T-cell (primary cell): ENCODE data around the gene SERPINA1. TPM values are rescaled to one million over a fixed set of nuclear protein-coding genes. Genes with fewer than 3 reads are reported as not detected.
"Not testable (repeated sequence)": the region's sequence is repeated elsewhere in the genome, so short reads cannot be mapped to it uniquely, and the experiment has no call there.

ENCODE experiments used
- ATAC-seq, 4 experiments: fragments of 200-7000 bp in 3 of 4; fragments of 150-1000 bp in 1 of 4; cut with Tn5 transposase; replicated peaks in 1 of 4; 1 replicate in 3 of 4; 2 replicates in 1 of 4; pipeline ENCODE4 v1.10.0; 2021; ENCODE audit warnings: moderate library complexity in 3 of 4, mild to moderate bottlenecking in 2 of 4, moderate number of reproducible peaks in 1 of 4
- CTCF ChIA-PET, 2 donors: fragments of 300-600 bp; sonication (Branson Sonifier 250); formaldehyde crosslinking; loops; one replicate each; lab custom pipeline; 2022; ENCODE audit warnings: antibody characterized with exemption in 2 of 2; lab: Charles Lee
- POLR2A ChIA-PET, 2 donors: fragments of 300-600 bp; sonication (Branson Sonifier 250); formaldehyde crosslinking; loops; one replicate each; lab custom pipeline; 2022; ENCODE audit warnings: antibody characterized with exemption in 2 of 2; lab: Charles Lee
- DNase-seq, 35 experiments: peaks; one replicate each; pipeline versions ENCODE4 v3.0.0 to v3.0.0-alpha.2; 2013 to 2023
- H3K27ac ChIP-seq: one replicate; pipeline ENCODE4 v1.5.1; 2013; ENCODE audit warnings: low read length
- H3K27me3 ChIP-seq, 2 experiments: replicated peaks in 1 of 2; 1 replicate in 1 of 2; 2 replicates in 1 of 2; pipeline versions ENCODE4 v1.6.1 to v1.7.0; 2013; ENCODE audit warnings: low read length in 1 of 2, mixed read lengths in 1 of 2; ENCODE audit not compliant: control insufficient read depth in 2 of 2, insufficient read depth in 2 of 2; ENCODE audit errors: extremely low read depth in 1 of 2
- H3K36me3 ChIP-seq, 2 donors: 1 replicate in 1 of 2; 2 replicates in 1 of 2; pipeline versions ENCODE4 v1.6.1 to v1.7.0; 2013; ENCODE audit warnings: low read length in 1 of 2; ENCODE audit not compliant: control insufficient read depth in 2 of 2, insufficient read depth in 1 of 2; ENCODE audit errors: extremely low read depth in 1 of 2
- H3K4me1 ChIP-seq, 2 experiments: 1 replicate in 1 of 2; 2 replicates in 1 of 2; pipeline versions ENCODE4 v1.6.1 to v1.7.0; 2013; ENCODE audit warnings: low read length in 2 of 2, mixed read lengths in 1 of 2; ENCODE audit not compliant: insufficient read depth in 2 of 2, control insufficient read depth in 1 of 2; ENCODE audit errors: extremely low read depth in 1 of 2
- H3K4me3 ChIP-seq, 2 donors: 1 replicate in 1 of 2; 2 replicates in 1 of 2; pipeline versions ENCODE4 v1.5.1 to v1.7.0; 2013; ENCODE audit warnings: mild to moderate bottlenecking in 2 of 2, low read length in 1 of 2, moderate library complexity in 1 of 2; ENCODE audit not compliant: control insufficient read depth in 1 of 2; ENCODE audit errors: extremely low read depth in 1 of 2
- H3K9me3 ChIP-seq: 2 replicates; pipeline ENCODE4 v1.7.0; 2013
- H3K27ac Mint-ChIP-seq, 2 donors: one replicate each; pipeline ENCODE4 v1.8.0; 2020 to 2021; ENCODE audit warnings: mild to moderate bottlenecking in 2 of 2, mixed read lengths in 2 of 2
- H3K27me3 Mint-ChIP-seq, 2 donors: one replicate each; pipeline ENCODE4 v1.8.0; 2021 to 2022; ENCODE audit warnings: mixed read lengths in 2 of 2
- H3K36me3 Mint-ChIP-seq: one replicate; pipeline ENCODE4 v1.8.0; 2021; ENCODE audit warnings: mixed read lengths
- H3K4me1 Mint-ChIP-seq, 3 donors: one replicate each; pipeline ENCODE4 v1.8.0; 2020 to 2022; ENCODE audit warnings: mixed read lengths in 3 of 3, mild to moderate bottlenecking in 1 of 3
- H3K4me3 Mint-ChIP-seq, 3 donors: one replicate each; pipeline ENCODE4 v1.8.0; 2020 to 2022; ENCODE audit warnings: mild to moderate bottlenecking in 3 of 3, mixed read lengths in 3 of 3, moderate library complexity in 3 of 3
- H3K9me3 Mint-ChIP-seq, 3 donors: one replicate each; pipeline ENCODE4 v1.8.0; 2020 to 2022; ENCODE audit warnings: mixed read lengths in 3 of 3
- WGBS: methylation state at CpG from one replicate; pipeline ENCODE4 v1.1.5; 2013; ENCODE audit warnings: missing lambda C conversion rate; ENCODE audit not compliant: insufficient coverage; 5-methylcytosine and 5-hydroxymethylcytosine counted together
- total RNA-seq, 35 experiments: library from RNA in 6 of 35; stranded (reverse) in 6 of 35; fragments of 120-200 nt in 1 of 35; gene quantifications; one replicate each; pipeline versions ENCODE4 v1.2.1 to v1.2.4 and lab custom pipeline; 2013 to 2026

SERPINA1 gene
- total RNA-seq, 5 donors from 2014 or later (not counting 1 experiment from before 2014, with no cell fraction given) = 0.63 to 11.1 (median 6.7) TPM

DNA sequence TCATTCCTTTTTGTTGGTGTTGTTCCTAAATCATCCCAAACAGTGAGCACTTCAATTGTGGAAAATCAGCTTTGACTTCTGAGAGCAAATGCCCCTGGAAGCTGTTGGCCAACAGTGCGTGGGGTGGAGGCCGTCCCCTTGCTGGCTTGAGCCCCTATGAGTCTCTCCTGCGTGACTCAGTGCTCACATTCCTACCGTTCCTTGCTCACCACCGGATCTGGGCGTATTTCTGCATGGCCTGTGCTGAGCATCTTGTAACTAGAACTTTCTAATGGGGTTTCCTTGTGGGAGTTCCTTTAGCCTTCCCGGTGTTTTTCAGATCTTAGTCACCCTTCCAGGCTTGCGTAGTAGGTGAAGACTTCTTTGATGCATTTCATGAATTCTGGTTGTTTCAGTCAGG is 14.7 kb downstream of the SERPINA1 start:
- ATAC-seq (no peak), DNase-seq (no peak)
- Mint-ChIP-seq H3K4me3 (no peak overlapping the region), H3K27me3 (peaks cover 6 to 7% of the 10 kb centered on the region in 2 donors), H3K4me1 (no peaks in the 10 kb centered on the region), H3K9me3 (no peaks in the 10 kb centered on the region), H3K36me3 (no peaks in the 10 kb centered on the region), H3K27ac (no peak overlapping the region)
- Histone ChIP-seq H3K36me3 (no peaks in the 10 kb centered on the region), H3K27me3 (peaks cover 0 to 17% of the 10 kb centered on the region in 2 experiments), H3K27ac (no peak overlapping the region), H3K4me1 (no peaks in the 10 kb centered on the region), H3K9me3 (no peaks in the 10 kb centered on the region), H3K4me3 (no peak overlapping the region)
- ChIA-PET CTCF (interaction anchor here in 1 of 2 donors (0.6 kb wide), 1 partner anchor 1249 kb away, joined by 5 read pairs; no protein-coding TSS in a partner anchor), POLR2A (no interaction called here)
- WGBS = 83% methylated on average over 6 of the region's 8 CpGs

DNA sequence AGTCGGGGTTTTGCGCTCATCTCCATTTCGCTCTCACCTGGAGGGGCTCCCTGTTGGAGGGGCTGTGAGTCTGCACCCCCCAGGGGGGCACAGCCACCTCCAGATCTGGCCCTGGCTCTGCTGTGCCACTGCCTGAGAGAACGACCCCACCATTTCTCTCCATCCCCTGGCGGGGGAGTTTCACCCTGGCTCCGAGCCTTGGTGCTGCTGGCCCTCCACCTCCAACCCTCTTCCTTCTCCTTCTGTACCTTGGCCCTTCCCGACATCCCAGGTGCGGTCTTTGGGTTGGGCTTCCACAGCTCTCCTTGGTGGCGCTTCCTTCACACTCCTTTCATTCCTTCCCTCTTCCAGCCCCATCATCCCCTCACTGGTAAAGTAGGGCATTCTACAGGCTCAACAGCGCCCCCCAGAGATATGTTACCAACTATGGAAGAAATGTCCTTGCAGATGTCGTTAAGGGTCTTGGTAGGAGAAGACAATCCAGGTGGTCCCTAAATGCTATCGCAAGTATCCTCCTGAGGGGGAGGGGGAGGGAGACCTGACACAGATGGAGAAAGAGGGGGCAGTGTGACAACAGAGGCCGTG is 16.3 kb downstream of the SERPINA1 start:
- peaks cover 0 to 18% of the 10 kb centered on the region in 2 experiments for H3K27me3 ChIP-seq
- DNase-seq (no peak), ATAC-seq (no peak)
- Mint-ChIP-seq H3K27me3 (peaks cover 3 to 8% of the 10 kb centered on the region in 2 donors), H3K9me3 (no peaks in the 10 kb centered on the region), H3K27ac (no peak overlapping the region), H3K4me3 (no peak overlapping the region), H3K36me3 (no peaks in the 10 kb centered on the region), H3K4me1 (no peaks in the 10 kb centered on the region)
- 76% methylated on average over 8 of the region's 13 CpGs for WGBS
- H3K4me3 ChIP-seq = no peak overlapping the region
- no peaks in the 10 kb centered on the region for H3K9me3 ChIP-seq
- no peaks in the 10 kb centered on the region for H3K4me1 ChIP-seq
- no peak overlapping the region for H3K27ac ChIP-seq
- H3K36me3 ChIP-seq = no peaks in the 10 kb centered on the region
- CTCF ChIA-PET = no interaction called here
- POLR2A ChIA-PET = no interaction called here

DNA sequence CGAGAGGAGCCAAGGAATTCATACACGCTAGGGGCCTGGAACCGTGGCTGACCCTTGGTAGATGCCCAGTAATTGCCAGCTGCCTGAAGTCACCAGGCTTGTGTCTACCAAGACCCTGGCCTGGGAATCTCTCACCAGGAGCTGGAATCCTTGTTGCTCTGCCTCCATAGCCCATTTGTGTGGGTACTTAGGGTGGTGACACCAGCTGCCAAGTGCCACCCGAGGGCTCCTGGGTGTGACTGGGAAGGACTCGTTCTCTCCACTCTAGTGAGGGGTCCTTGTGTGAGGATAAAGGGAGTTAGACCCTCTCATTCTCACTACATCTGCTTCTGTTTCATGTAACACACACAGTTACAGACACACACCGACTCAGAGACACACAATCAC is 17.9 kb downstream of the SERPINA1 start:
- DNase-seq = no peak
- CTCF ChIA-PET = no interaction called here
- no peaks in the 10 kb centered on the region for H3K36me3 ChIP-seq
- H3K27ac ChIP-seq = no peak overlapping the region
- Mint-ChIP-seq H3K27ac (no peak overlapping the region), H3K36me3 (no peaks in the 10 kb centered on the region), H3K4me1 (no peaks in the 10 kb centered on the region), H3K4me3 (no peak overlapping the region), H3K27me3 (peaks cover 4 to 8% of the 10 kb centered on the region in 2 donors), H3K9me3 (no peaks in the 10 kb centered on the region)
- H3K4me3 ChIP-seq = no peak overlapping the region
- H3K27me3 ChIP-seq = peaks cover 0 to 16% of the 10 kb centered on the region in 2 experiments
- H3K4me1 ChIP-seq = no peaks in the 10 kb centered on the region
- ATAC-seq = no peak
- 75% methylated on average over 1 of the region's 6 CpGs for WGBS
- POLR2A ChIA-PET = no interaction called here
- no peaks in the 10 kb centered on the region for H3K9me3 ChIP-seq

DNA sequence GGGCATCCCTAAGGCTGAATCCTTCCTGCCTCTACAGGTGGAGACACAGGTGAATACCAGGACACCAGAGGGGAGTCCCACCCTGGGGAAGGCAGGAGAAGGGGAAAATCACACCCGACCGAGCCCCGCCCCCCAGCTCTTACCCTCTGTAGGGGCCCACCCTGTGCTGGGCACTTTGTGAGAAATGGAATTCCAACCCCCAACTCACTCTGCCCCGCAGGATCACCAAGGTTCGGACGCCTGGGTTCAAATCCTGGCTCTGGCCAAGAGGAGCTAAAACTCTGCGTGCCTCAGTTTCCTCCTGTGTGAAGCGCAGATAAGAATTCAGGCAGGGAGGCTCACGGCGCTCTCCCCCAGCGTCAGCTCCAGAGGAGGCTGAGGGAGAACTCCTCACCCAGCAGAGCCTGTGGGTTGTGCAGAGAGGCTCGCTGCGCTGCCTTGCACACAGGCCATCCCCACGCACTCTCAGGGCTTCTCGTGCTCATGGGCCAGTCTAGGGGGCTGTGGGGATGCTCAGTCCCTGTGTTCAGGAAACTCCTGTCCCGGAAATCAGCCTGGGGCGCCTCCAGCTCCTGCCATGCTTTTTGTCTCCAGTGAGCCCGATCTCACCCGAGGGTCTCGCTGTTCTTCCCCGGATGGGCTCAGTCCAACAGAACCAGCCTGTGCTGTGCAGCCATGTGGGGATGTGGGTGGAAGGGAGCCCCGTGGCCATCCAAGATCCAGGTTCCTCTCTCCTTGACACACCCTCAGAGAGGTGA is 18.5 kb downstream of the SERPINA1 start:
- H3K9me3 ChIP-seq, H3K4me3 ChIP-seq, H3K4me1 ChIP-seq, H3K27ac ChIP-seq, H3K9me3 Mint-ChIP-seq, H3K4me1 Mint-ChIP-seq, H3K27ac Mint-ChIP-seq, H3K4me3 Mint-ChIP-seq, H3K36me3 ChIP-seq, H3K36me3 Mint-ChIP-seq, POLR2A ChIA-PET, DNase-seq, ATAC-seq, H3K27me3 Mint-ChIP-seq, CTCF ChIA-PET: not testable (repeated sequence)
- WGBS = 76% methylated on average over 3 of the region's 22 CpGs
- H3K27me3 ChIP-seq = peaks cover 0 to 16% of the 10 kb centered on the region in 2 experiments

DNA sequence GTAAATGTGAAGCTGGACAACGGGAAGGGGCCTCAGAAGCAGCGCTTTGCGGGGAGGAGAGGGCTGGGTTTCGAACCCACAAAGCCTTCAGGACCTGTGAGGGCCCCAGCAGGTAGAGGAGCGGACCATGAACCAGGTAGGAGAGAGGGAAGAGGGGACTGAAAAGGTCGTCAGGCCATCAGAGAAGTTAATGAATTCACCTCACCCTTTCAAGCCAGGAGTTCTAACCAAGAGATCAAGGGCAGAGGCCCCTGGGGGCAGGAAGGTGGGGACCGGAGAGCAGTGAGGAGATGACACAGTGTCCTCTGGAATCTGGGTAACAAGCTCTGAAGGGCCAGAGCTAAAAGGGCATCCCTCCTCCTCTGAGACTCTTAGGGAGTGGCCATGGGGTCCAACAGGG is 19.4 kb downstream of the SERPINA1 start:
- Histone ChIP-seq H3K4me1 (no peaks in the 10 kb centered on the region), H3K9me3 (no peaks in the 10 kb centered on the region), H3K36me3 (no peaks in the 10 kb centered on the region), H3K27ac (no peak overlapping the region), H3K27me3 (peaks cover 0 to 16% of the 10 kb centered on the region in 2 experiments), H3K4me3 (no peak overlapping the region)
- ChIA-PET POLR2A (no interaction called here), CTCF (no interaction called here)
- WGBS = 90% methylated on average over 5 of the region's 7 CpGs
- Mint-ChIP-seq H3K27me3 (peaks cover 4 to 5% of the 10 kb centered on the region in 2 donors), H3K36me3 (no peaks in the 10 kb centered on the region), H3K4me3 (no peak overlapping the region), H3K27ac (no peak overlapping the region), H3K9me3 (no peaks in the 10 kb centered on the region), H3K4me1 (no peaks in the 10 kb centered on the region)
- ATAC-seq = no peak
- no peak for DNase-seq

DNA sequence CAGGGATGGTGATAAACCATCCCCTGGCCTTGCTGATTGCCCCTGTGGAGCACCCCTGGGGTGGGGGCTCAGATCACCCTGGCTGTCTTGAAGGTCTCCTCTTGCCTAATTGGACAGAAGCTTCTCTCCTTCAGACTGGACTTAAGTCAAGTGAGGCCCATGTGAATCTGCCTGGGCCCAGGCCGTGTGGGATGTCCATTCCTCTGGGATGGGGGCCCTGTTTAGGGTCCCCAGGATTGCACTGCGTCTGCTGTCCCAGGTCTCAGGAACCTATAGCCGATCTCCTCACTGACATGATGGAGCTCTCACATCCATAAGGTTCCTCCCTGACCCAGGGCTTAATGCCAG is 20.2 kb downstream of the SERPINA1 start:
- Histone ChIP-seq H3K9me3 (no peaks in the 10 kb centered on the region), H3K36me3 (no peaks in the 10 kb centered on the region), H3K27ac (no peak overlapping the region), H3K4me3 (no peak overlapping the region), H3K27me3 (peaks cover 0 to 18% of the 10 kb centered on the region in 2 experiments), H3K4me1 (no peaks in the 10 kb centered on the region)
- H3K36me3 Mint-ChIP-seq = no peaks in the 10 kb centered on the region
- no peaks in the 10 kb centered on the region for H3K9me3 Mint-ChIP-seq
- WGBS = 56% methylated on average over 2 of the region's 3 CpGs
- no peak overlapping the region for H3K27ac Mint-ChIP-seq
- ATAC-seq (no peak), DNase-seq (no peak)
- ChIA-PET CTCF (no interaction called here), POLR2A (no interaction called here)
- H3K4me1 Mint-ChIP-seq = no peaks in the 10 kb centered on the region
- peaks cover 4 to 5% of the 10 kb centered on the region in 2 donors for H3K27me3 Mint-ChIP-seq
- H3K4me3 Mint-ChIP-seq = no peak overlapping the region
